ENCODE measurements around the gene RHBDD2. TPM values are rescaled to one million over a fixed set of nuclear protein-coding genes. Genes with fewer than 3 reads are reported as not detected.

Gene RHBDD2
- total RNA-seq, 3 donors from 2014 or later, result 43.9 to 50.5 (median 47.3) TPM

GRCh38 chr7:75925717-75926435 is 47.0 kb downstream of the RHBDD2 start:
- no peaks in the 10 kb centered on the region for H3K36me3 ChIP-seq (ENCODE audit: low read depth)
- ATAC-seq, result no peak
- H3K9me3 ChIP-seq, result no peaks in the 10 kb centered on the region
- no peak for DNase-seq
- H3K4me3 ChIP-seq, result no peak overlapping the region
- no peaks in the 10 kb centered on the region for H3K4me1 ChIP-seq (ENCODE audit: low read depth)
- intact Hi-C loops (cut with DNase I, micrococcal nuclease), result no loop called here
- TF ChIP-seq, protein P1, sequence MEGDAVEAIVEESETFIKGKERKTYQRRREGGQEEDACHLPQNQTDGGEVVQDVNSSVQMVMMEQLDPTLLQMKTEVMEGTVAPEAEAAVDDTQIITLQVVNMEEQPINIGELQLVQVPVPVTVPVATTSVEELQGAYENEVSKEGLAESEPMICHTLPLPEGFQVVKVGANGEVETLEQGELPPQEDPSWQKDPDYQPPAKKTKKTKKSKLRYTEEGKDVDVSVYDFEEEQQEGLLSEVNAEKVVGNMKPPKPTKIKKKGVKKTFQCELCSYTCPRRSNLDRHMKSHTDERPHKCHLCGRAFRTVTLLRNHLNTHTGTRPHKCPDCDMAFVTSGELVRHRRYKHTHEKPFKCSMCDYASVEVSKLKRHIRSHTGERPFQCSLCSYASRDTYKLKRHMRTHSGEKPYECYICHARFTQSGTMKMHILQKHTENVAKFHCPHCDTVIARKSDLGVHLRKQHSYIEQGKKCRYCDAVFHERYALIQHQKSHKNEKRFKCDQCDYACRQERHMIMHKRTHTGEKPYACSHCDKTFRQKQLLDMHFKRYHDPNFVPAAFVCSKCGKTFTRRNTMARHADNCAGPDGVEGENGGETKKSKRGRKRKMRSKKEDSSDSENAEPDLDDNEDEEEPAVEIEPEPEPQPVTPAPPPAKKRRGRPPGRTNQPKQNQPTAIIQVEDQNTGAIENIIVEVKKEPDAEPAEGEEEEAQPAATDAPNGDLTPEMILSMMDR (IDR thresholded peaks at IDR 0.05), result no peak

- TF ChIP-seq, protein P1 (IDR thresholded peaks at IDR 0.05), result no peak
- ATAC-seq (peak; percentile 50), DNase-seq (no peak)
- no peaks in the 10 kb centered on the region for H3K36me3 ChIP-seq (ENCODE audit: low read depth)
- intact Hi-C loops (cut with DNase I, micrococcal nuclease), result no loop called here
- no peak overlapping the region for H3K4me3 ChIP-seq
- H3K9me3 ChIP-seq, result no peaks in the 10 kb centered on the region
- H3K4me1 ChIP-seq (ENCODE audit: low read depth), result no peaks in the 10 kb centered on the region
Observed at GRCh38 chr7:75928568-75928914, 49.7 kb downstream of the RHBDD2 start.

- TF ChIP-seq, protein P1 (IDR thresholded peaks at IDR 0.05), result no peak
- intact Hi-C loops (cut with DNase I, micrococcal nuclease), result no loop called here
- DNase-seq (no peak), ATAC-seq (no peak)
- no peaks in the 10 kb centered on the region for H3K36me3 ChIP-seq (ENCODE audit: low read depth)
- no peaks in the 10 kb centered on the region for H3K9me3 ChIP-seq
- H3K4me3 ChIP-seq, result no peak overlapping the region
- H3K4me1 ChIP-seq (ENCODE audit: low read depth), result no peaks in the 10 kb centered on the region
Observed at GRCh38 chr7:75931680-75932079, 52.8 kb downstream of the RHBDD2 start.

DNA sequence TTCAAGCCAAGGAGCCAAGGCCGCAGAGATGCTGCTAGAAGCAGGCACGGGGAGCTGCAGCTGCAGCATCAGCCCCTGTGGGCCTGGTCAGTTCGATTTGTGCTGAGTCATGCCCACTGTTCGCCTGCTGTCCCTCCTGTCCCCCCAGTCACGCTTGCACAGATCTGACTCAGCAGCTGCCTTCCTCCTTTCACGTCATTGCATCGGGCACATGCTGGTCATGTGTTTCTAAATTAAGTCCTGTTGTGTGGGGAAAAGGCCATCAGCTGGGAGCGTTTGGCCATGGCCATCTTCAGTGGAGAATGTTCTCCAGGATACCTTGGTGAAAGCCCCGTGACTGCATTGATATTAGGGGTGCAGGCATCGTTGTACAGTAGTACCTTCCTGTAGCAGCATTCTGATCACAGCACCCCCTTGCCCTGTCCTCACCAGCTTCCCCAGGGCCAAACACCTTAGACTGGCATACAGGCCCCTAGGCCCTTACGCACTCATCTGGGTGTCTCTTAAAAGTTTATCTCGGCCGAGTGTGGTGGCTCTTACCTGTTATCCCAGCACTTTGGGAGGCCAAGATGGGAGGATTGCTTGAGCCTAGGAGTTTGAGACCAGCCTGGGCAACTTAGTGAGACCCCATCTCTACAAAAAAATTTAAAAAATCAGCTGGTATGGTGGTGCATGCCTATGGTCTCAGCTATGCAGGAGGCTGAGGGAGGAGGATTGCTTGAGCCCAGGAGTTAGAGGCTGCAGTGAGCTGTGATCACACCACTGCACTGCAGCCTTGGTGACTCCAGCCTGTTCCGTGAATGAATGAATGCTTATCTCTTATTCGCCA is 59.3 kb downstream of the RHBDD2 start:
- ATAC-seq, result peak; percentile 22
- peak in 1 of 3 donors; percentile 17 for DNase-seq
- TF ChIP-seq, protein P1 (IDR thresholded peaks at IDR 0.05), result no peak
- Histone ChIP-seq H3K4me3 (no peak overlapping the region), H3K4me1 (ENCODE audit: low read depth) (no peaks in the 10 kb centered on the region), H3K36me3 (ENCODE audit: low read depth) (no peaks in the 10 kb centered on the region), H3K9me3 (no peaks in the 10 kb centered on the region)
- intact Hi-C loops (cut with DNase I, micrococcal nuclease), result no loop called here

Small RNA genes within 50 kb of the gene (microRNA-seq; reads per million reads assigned to microRNA genes)
- gene MIR4651, result 0.70 reads per million

Other genes with a start within 250 kb of the RHBDD2 start
- gene HIP1, start 140.1 kb upstream of the RHBDD2 start, total RNA-seq, result 10 to 100 TPM in 1 of 3 donors, 1 to 10 TPM in 2; 5.7 to 14.2 (median 6.7) TPM
- 1 to 10 TPM in 1 of 3 donors, under 1 TPM in 1, not detected in 1; 0.84 to 1.1 TPM for gene CCL26, start 106.8 kb upstream of the RHBDD2 start, total RNA-seq
- 10 to 100 TPM in 1 of 3 donors, 1 to 10 TPM in 2; 3.4 to 25.6 (median 6.9) TPM for gene CCL24, start 65.2 kb upstream of the RHBDD2 start, total RNA-seq
- 100 to 1,000 TPM in 2 of 3 donors, 10 to 100 TPM in 1; 76.4 to 122 (median 118) TPM for gene POR, start 36.1 kb downstream of the RHBDD2 start, total RNA-seq
- gene TMEM120A, start 115.6 kb downstream of the RHBDD2 start, total RNA-seq, result 100 to 1,000 TPM in 1 of 3 donors, 10 to 100 TPM in 2; 75.6 to 138 (median 88.4) TPM
- 10 to 100 TPM; 31.1 to 36.0 (median 33.7) TPM for gene STYXL1, start 169.0 kb downstream of the RHBDD2 start, total RNA-seq
- gene MDH2, start 169.1 kb downstream of the RHBDD2 start, total RNA-seq, result 100 to 1,000 TPM; 170 to 280 (median 246) TPM

All from mucosa of descending colon (tissue), 3 donors.